Inflammatory macrophage (primary cell): ENCODE data around the gene VSTM4.

Experiments
- DNase-seq, 2 donors: peaks; one replicate each; pipeline ENCODE4 v3.0.0-alpha.2; 2020 to 2022

Gene VSTM4

DNA sequence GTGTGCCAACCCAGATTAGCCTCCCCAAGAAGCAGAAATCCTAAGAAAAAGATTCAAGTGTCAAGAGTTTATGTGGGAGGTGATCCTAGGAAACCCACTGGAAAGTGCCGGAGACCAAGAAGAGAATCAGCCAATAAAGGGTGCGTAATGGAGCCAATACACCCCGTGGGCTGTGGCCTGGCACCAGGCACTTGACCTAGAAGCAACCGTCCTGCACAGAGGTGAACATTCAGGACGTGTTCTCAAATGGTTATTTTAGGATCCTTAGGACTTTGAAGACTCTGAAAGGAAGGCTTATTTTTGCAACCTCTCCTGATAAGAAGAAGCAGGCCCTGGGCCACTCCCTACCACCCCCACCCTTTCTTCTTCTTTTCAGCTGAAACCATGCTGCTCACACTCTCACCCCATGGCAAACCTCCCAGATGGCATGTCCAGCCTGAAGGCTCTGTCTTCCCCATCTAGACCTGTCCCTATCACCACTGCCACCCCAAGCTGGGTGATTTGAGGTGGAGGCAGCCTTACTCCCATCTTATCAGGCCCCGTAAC, 46.6 kb downstream of the VSTM4 start:
- DNase-seq: no peak

DNA sequence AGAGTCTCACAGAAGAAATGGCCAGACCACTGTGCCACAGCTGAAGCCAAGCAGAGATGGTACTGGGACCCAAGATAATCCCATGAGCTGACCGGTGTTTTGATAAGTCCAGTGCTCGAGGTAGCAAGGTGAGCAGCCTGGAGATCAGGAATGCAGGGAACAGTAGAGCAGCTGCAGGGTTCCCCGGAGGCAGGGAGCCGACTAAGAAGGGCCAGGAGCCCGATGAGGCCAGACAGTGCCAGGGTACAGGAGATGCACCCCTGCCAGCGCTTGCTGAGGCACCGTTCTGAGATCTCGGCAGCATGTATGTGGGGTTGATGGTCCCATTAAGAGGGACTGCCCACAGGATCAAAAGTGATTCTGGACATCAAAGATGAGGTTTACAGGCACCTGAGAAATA, 47.1 kb downstream of the VSTM4 start:
- no peak for DNase-seq

DNA sequence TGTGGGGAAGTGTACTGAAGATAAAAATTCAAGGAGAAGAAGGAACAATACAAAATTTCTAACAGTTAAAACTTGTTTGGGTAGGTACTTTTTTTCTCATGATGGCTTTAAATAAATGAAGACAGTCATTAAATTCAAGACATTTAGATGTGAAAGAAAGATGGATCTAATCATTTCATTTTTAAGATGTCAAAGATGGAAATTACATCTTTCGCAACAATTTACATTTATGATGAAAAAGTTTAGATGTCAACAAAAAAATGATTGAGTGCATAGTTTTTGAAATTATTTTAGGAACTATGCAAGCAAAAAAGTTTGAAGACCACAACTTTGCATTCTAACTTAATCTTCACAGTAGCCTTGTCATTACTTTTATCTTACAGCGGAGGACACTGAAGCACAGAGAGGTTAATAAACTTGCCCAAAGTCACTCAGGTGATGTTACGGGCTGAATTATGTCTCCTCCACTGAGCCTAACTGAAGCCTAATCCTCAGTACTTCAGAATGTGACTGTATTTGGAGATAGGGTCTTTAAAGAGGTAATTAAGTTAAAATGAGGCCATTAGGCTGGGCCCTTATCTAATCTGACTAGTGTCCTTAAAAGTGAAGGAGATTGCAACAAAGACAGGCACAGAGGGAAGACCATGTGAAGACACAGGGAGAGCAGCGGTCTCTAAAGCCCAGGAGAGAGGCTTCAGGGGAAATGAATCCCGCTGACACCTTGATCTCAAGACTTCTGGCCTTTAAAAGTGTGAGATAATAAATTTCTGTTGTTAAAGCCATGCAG, 48.2 kb downstream of the VSTM4 start:
- no peak for DNase-seq

DNA sequence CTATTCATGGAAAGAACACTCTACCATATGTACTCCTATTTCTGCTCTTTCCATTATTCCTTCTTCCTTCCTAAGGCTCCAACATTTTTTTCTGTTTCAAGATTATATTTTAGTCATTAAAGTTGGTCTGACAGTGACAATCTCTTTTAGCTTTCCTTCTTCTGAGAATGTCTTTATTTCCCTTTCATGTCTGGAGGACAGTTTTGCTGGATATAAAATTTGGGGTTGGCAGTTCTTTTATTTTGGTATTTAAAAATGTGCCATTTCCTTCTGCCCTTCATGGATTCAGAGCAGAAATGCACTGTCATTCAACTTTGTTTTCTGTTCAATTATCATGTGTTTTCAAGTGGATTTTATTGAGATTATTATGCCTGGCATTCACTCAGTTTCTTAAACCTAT, 53.1 kb downstream of the VSTM4 start:
- no peak for DNase-seq

DNA sequence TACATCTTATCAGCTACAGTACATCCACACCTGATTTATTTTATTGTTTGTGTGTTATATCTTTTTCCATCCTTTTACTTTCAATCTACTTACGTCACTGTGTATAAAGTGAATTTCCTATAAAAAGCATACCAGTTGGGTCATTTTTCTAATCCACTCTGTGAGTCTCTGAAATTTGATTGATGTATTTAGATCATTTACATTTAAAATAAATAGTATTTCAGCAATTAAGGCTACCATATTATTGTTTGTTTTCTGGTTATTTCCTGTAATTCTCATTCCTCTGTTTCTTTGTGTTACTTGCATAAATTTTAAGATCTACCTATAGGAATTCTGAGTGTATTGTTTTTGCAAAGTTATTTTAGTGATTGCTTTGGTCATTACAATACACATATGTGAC, 53.7 kb downstream of the VSTM4 start:
- no peak for DNase-seq

DNA sequence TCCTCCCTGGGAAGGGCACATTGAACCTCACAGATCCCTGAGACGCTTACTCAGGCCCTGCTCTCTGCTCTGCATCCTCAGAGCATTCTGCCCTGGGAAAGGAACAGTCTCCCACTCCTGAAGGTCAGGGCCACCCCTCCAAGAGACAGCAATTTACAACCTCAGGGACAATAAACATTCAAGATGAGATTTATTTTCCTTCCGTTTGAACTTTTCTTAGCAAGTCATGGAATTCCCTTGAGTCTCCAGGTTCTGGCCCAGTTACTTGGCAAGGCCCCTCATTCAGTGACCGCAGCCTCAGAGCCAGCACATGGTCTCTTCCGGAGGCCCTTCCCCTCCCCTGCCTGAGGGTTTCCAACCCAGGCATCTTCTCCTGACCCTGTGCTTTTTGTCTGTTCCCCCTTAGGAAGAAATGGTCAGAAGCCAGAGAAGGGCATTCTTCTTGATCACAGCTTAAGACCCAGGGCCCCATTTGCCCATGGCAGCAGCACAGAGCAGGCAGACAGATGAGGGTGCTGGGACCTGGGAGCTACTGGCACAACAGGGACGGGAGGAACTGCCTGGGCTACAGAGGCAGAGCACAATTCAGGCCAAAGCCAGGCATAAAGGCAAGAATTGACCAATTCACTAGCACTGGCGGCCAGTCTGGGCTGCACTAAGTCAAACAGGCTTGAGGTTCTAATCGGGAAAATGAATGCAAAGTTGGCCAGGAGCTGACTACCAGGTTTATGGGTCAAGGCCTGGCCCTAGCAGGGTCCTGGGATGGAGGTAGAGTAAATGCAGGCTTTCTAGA, 56.7 kb downstream of the VSTM4 start:
- no peak for DNase-seq

DNA sequence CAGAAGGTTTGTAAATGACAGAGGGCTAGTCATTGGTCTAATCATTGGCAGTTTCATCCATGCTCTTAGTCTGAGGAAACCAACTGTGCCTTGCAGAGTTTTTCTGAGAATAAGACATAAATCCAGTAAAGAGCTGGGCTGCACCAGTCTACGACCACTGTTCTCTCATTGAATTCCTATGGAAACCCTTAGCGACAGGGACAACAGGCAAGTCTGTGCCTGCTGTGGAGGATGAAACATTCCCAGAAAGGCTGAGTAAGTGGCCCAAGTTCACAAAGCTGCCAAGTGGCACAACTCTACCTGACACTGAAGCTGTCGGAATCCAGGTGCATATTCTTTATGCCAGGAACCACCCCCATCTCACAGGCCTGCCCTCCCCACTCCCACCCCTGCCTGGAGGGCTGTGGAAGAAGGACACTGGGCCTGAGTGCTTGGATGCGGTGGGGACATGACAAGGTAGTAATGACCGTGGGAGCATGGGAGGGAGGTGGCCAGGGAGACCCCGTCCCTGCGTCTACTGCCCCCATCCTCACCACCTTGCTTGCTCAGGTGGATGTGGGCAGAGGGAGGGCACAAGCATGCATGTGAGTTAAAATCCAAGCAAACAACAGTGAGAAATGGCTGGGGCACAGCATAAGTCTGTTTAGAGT, 58.0 kb downstream of the VSTM4 start:
- DNase-seq: no peak

DNA sequence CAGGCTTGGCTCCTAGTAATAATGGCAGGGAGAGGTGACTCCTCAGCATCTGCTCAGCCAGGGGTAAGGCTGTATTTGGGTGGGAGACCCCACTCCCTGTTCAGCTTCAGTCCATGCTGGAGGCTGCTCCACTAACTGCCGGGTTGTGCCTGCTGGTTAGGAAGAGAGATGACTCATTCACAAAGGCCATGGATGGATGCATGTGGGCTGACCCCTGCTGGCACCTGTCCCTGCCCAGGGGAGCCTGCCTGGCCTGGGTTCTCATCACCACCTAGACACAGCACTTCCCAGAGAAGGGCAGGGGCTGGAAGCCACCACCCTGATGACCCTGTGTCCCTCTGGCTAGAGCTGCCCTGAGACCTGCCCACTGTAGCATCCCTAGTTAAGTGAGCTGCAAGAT, 59.0 kb downstream of the VSTM4 start:
- DNase-seq: no peak

DNA sequence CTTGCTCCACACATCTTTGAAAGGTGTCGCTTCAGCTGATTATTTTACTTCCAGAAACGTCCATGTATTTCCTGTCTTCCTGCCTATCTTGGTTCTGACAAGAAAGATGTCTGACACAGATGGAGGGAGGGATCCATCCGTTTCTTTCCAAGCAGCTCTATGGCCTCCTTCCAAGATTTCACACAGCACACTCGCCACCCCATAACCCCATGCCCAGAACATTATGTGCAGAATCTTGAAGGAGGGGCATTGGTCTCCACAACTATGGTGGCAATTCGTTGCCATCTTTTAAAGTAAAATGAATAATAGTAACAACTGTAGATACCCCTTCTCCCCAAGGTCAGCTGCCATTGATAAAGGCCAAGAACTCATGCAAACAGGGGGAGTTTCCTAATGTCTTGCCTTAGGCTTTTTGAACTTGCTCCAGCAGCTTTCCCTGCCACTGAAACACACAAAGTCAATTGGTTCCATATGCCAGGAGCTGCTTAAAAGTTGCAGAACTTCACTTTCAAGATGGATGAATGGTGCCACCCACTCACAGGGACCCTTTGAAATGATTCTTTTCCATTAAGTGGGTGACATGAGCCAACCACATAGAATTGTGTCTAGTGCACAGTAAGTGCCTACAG, 60.0 kb downstream of the VSTM4 start:
- no peak for DNase-seq

DNA sequence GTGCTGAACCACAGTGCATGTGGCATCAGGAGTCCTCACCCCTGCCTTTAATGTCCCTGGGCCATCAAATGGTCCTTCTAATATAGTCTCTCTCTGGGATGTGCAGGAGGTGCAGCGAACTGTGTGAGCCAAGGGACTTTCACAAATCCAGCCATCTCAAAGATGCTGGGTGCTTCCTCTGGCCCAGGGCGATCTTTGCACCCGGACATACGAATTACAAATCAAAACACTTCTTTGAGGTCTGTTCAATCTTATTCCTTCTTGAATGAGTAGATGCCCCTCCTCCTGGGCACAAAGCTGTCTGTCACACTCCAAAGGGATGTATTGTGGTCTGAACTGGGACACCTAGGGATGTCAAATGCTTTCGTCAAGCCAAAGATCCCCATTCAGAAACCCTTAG, 60.6 kb downstream of the VSTM4 start:
- no peak for DNase-seq

DNA sequence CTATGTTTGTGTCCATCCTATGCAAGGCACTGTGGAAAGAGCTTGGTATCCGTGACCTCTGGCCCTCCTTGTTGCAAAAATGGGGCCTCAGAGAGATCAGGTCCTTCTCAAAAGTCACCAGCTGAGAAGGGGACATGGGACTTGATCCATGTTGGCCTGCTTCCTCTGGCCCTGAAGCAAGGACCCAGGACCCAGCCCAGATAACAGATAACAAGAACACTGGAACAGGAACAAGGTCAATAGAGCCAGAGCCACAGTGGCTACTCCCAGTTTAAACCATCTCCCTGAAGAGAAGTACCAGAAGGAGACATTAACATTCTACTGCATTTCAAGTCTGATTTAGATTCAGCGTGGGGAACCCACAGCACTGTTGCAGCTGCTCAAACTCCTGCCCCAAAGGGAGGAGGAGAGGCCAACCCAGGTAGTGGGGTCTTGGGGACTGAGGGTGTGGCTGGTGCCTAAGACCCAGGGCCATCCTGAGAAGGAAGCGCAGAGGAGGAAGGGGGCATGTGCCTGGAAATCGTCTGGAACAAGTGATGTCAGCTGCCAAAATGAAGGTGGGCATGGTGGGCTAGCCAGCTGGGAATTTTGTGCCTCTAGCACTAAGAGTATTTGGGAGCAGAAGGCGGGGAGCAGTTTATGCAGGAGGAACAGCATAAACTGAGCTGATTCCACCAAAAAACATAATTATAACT, 61.2 kb downstream of the VSTM4 start:
- no peak for DNase-seq

DNA sequence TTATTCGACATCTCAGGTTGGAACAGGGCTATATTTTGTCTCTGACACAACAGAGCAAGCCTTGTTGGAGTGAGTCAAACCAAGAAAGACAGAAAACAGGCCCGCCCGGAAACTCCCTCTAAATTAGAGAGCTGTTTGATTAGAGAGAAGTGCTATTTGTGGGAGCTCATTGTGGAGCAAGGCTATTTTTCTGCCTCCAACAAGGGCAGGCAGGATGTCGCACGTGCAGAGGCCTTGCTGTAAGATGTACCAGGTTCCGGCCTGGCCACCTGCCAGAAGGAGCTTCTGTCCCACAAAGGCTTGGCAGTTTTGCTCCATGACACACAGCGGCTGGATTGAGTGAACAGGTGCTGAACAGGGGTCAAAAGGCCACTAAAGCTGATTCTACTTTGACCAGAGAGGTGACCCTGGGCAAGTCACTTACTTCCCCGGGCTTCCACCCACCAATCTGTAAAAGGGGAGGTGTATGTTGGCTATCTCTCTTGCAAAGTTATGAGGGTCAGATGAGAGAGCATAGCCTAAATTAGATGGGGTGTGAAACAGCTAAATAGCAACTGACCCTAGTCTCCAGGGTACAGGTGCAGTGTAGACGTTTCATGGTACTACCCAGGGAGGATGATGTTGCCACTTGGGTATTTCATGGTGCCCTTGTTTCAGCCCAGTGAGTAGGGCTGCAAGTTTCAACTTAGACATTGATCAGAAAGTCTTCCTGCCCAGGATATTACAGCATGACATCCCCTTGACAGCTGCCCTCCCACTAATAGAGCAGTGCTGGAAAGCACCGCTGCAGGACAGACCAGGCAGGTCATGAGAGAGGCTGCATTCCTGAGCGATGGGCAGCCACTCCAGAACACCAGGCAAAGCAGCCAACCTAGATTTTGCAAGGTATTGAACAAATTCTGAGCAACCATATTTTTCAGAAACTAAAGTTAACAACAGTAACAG, 62.0 kb downstream of the VSTM4 start:
- no peak for DNase-seq

DNA sequence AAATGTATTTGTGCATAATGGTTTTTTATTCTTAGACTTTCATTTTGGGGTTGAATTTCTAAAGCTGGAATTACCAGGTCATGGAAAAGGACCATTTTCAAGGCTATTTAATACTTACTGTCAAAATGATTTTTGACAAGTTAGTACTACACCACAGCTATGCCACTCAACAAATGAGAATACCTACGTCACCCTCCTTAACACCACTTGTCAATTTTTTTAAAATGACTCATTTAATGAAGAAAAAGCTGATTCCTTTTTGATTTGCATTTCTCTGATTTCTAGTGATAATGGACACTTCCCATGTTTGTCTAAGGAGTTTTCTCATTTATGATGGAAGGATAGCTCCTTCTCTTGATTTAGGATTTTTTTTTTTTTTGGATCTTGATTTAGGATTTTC, 63.3 kb downstream of the VSTM4 start:
- no peak for DNase-seq

DNA sequence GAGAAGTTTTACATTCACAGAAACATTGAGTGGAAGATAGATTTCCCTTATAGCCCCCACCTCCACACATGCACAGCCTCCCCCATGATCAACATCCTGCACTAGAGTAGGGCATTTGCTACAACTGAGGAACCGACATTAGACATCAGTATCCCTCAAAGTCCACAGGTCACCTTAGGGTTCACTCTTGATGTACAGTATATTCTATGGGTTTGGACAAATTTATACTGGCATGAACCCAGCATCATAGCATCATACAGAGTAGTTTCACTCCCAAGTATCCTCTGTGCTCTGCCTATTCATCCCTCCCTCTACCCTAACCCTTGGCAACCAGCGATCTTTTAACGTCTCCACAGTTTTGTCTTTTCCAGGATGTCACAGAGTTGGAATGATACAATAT, 64.4 kb downstream of the VSTM4 start:
- DNase-seq: no peak

DNA sequence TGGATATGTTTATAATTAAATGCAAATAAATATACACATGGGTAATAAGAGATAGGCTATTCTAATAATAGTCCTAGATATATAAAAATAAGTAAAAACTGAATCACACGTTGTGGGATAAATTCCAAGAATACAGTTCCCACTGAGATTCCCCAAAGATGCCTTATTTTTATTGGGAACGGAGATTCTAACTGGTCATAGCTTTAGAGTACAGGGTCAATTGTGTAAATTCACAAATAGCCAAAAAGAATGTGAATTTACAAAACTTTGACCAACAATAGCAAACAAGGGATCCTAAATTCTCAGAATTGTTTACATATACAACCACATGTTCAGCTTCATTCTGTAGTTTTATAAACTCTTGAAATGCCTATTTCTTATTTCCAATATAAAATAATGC, 65.0 kb downstream of the VSTM4 start:
- no peak for DNase-seq

DNA sequence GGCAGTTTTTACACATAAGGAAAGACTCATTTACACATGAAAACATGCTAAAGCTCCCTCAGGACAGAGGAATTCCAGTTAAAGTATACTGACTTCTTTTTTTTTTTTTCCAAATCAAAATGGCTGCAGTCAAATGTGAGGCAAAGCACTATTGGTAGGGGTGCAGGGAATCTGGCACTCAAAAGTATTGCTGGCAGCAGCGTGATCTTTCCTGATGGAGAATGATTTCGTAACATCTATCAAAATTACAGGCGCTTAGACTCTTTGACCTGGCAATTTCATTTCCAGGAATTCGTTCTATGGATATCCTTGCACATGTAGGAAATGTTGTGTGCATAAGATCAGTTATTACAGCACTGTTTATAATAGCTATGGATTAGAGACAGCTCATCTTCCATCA, 65.7 kb downstream of the VSTM4 start:
- DNase-seq: no peak

DNA sequence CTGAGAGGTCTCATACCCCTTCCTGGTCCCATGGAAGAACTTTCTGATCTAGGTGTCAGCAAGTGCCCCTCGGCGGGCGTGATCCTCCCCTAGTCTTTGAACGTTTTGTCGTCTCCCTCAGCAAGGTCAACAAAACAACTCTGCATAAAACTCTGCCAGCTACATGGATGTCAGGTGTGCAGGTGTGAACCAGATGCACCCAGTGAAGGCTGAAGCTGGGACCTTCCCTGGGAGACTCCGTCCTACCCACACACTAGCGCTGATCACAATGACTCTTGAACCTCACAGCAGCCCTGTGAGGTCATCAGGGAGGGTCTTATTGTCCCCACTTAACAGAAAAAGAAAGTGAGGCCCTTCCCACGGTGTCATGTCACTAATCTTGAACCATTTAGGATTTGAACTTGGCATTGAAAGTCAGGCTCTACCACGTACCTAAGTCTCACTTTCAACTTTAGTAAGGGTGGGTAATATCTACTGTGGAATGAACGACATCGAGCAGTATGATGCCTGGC, 68.1 kb downstream of the VSTM4 start:
- no peak for DNase-seq

DNA sequence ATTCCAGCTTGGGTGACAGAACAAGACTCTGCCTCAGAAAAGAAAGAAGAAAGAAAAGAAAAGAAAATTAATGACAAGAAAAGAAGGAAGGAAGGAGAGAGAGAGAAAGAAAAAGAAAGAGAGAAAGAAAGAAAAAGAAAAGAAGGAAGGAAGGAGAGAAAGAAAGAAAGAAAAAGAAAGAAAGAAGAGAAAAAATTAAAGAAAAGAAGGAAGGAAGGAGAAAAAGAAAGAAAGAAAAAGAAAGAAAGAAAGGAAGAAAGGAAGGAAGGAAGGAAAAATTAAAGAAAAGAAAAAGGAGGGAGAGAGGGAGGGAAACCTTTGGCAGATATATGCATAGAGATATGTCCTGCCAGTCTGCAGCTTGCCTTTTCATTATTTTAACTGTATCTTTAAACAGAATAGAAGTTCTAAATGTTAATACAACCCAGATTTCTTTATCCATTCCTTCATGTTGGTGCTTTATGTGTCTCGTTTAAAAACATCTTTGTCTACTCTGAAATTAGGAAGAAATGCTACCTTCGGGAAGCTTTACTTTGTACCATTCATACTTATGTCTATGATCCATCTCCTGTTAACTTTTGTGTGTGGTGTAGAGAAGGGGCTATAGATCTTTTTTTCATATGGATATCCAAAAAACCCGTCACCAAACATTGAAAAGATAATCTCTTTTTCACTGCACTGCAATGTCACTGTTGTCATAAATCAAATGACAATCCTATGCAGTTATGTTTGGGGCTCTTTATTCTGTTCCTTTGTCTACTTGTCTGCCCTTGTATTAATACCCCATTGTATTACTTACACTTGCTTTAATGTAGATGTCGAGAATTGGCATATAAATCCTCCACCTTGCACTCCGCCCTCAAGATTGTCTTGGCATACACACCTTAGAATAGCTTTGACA, 70.8 kb downstream of the VSTM4 start:
- DNase-seq: no peak

DNA sequence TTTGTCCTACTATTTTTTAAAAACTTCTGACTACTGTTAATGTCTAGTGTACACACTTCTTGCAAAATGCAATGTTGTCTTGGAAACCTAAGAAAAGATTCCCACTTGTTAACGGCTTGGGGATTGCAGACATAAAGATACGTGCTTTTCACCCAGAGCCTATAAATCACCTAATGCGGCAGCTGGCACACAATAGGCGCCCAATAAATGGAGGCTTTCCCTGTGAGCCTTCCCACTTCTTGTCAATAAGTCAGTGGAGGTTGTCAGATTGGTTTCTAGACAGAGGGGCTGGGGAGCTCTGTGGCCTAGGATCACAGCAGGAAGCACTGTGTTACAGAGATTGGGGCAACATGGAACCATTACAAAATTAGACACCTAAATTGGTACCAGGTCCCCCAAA, 74.7 kb downstream of the VSTM4 start:
- no peak for DNase-seq

DNA sequence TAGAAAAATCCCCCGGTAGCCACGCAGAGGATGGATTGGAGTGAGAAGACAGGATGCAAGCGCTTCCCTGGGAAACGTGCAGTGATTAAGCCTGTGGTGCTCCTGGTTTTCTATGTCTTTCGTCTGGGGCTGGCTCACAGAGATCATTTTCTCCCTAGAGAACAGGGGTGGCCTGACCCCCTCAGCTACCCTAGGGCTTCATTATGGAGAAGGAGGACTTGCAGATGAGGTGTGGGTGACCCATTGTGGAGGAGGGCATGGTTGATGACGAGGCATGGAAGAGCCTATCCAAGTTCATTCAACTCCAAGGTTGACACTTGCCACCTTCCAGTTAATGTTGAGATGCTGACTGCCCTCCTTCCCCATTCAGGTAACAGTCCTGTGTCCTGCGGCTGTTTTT, 75.9 kb downstream of the VSTM4 start:
- DNase-seq: no peak
